Cardiac muscle cell (in vitro differentiated cells and primary cell): ENCODE measurements around the gene KLRD1. TPM values are rescaled to one million over a fixed set of nuclear protein-coding genes. Genes with fewer than 3 reads are reported as not detected.

Source experiments
- DNase-seq, 2 donors: peaks; one replicate each; pipeline versions ENCODE4 v3.0.0 to v3.0.0-alpha.2; 2010 to 2017; ENCODE audit warnings: low read depth in 1 of 2, low spot score in 1 of 2
- H3K27ac ChIP-seq: fragments of 200-600 bp; sonication (generic); 2 replicates; pipeline ENCODE4 v1.5.1; 2016
- H3K27me3 ChIP-seq: fragments of 200-600 bp; sonication (generic); 2 replicates; pipeline ENCODE4 v1.6.0; 2016; ENCODE audit warnings: control low read depth
- H3K36me3 ChIP-seq: fragments of 200-600 bp; sonication (generic); 2 replicates; pipeline ENCODE4 v1.5.1; 2016; ENCODE audit warnings: control low read depth
- H3K4me1 ChIP-seq: fragments of 200-600 bp; sonication (generic); 2 replicates; pipeline ENCODE4 v1.8.1; 2017; ENCODE audit warnings: low read depth, mild to moderate bottlenecking, mixed run types
- H3K4me3 ChIP-seq: fragments of 200-600 bp; sonication (generic); 2 replicates; pipeline ENCODE4 v1.5.1; 2016; ENCODE audit warnings: mild to moderate bottlenecking
- H3K9me3 ChIP-seq: fragments of 200-600 bp; sonication (generic); 2 replicates; pipeline ENCODE4 v1.5.1; 2017; ENCODE audit warnings: low read depth, mild to moderate bottlenecking, control low read depth
- CTCF ChIP-seq: IDR thresholded peaks from 2 replicates; pipeline ENCODE4 v1.5.1; 2012; ENCODE audit warnings: low read depth, mild to moderate bottlenecking, low read length
- polyA plus RNA-seq: library from polyadenylated mRNA; unstranded; fragments of >200 nt; fragmentation: Nextera tagmentation; extraction: Ambion mirVana; gene quantifications from 2 replicates; pipeline ENCODE4 v1.2.1, GENCODE V29; 2016
- total RNA-seq: library from RNA; depleted of rRNA; stranded (reverse); fragments of >200 nt; gene quantifications from 2 replicates; pipeline ENCODE4 v1.2.3, GENCODE V29; 2016

The KLRD1 gene
- total and polyA plus RNA-seq, 2 experiments from 2014 or later = 0.10 to 0.42 TPM

- no peak overlapping the region for H3K27ac ChIP-seq
- no peak for TF ChIP-seq CTCF
- H3K36me3 ChIP-seq = no peaks in the 10 kb centered on the region
- H3K4me1 ChIP-seq = no peaks in the 10 kb centered on the region
- H3K4me3 ChIP-seq = no peak overlapping the region
- DNase-seq = no peak
- H3K9me3 ChIP-seq = no peaks in the 10 kb centered on the region
- no peaks in the 10 kb centered on the region for H3K27me3 ChIP-seq
Measured at GRCh38 chr12:10279937-10280336, 27.7 kb upstream of the KLRD1 start.

GRCh38 chr12:10283027-10283426, 24.6 kb upstream of the KLRD1 start:
- TF ChIP-seq CTCF = no peak
- no peaks in the 10 kb centered on the region for H3K36me3 ChIP-seq
- no peaks in the 10 kb centered on the region for H3K4me1 ChIP-seq
- no peaks in the 10 kb centered on the region for H3K9me3 ChIP-seq
- H3K27me3 ChIP-seq = no peaks in the 10 kb centered on the region
- H3K4me3 ChIP-seq = no peak overlapping the region
- H3K27ac ChIP-seq = no peak overlapping the region
- no peak for DNase-seq

GRCh38 chr12:10285919-10286318, 21.8 kb upstream of the KLRD1 start:
- TF ChIP-seq CTCF = no peak
- Histone ChIP-seq H3K36me3 (no peaks in the 10 kb centered on the region), H3K27me3 (no peaks in the 10 kb centered on the region), H3K27ac (no peak overlapping the region), H3K4me1 (no peaks in the 10 kb centered on the region), H3K4me3 (no peak overlapping the region), H3K9me3 (no peaks in the 10 kb centered on the region)
- no peak for DNase-seq

GRCh38 chr12:10289005-10289754, 18.5 kb upstream of the KLRD1 start:
- DNase-seq = no peak
- TF ChIP-seq CTCF = no peak
- Histone ChIP-seq H3K27ac (no peak overlapping the region), H3K36me3 (no peaks in the 10 kb centered on the region), H3K4me3 (no peak overlapping the region), H3K4me1 (no peaks in the 10 kb centered on the region), H3K9me3 (no peaks in the 10 kb centered on the region), H3K27me3 (no peaks in the 10 kb centered on the region)

- H3K4me3 ChIP-seq = no peak overlapping the region
- no peak overlapping the region for H3K27ac ChIP-seq
- H3K27me3 ChIP-seq = no peaks in the 10 kb centered on the region
- H3K36me3 ChIP-seq = no peaks in the 10 kb centered on the region
- H3K9me3 ChIP-seq = no peaks in the 10 kb centered on the region
- DNase-seq = no peak
- H3K4me1 ChIP-seq = no peaks in the 10 kb centered on the region
- TF ChIP-seq CTCF = no peak
Measured at GRCh38 chr12:10291030-10291429, 16.6 kb upstream of the KLRD1 start.
